ENCODE results near the gene AMZ1.
"Not testable (repeated sequence)": the region's sequence is repeated elsewhere in the genome, so short reads cannot be mapped to it uniquely, and the experiment has no call there.

AMZ1 gene

GRCh38 chr7:2722591-2722990 lies 34.6 kb downstream of the AMZ1 start:
- H3K9me3 ChIP-seq (ENCODE audit: control insufficient read depth, insufficient read depth, low read length) = no peaks in the 10 kb centered on the region
- H3K27ac ChIP-seq (ENCODE audit: low read length) = no peak overlapping the region
- no peak overlapping the region for H3K4me3 ChIP-seq (ENCODE audit: low read length)
- no CpG with 5 or more reads among the region's 4 CpGs for WGBS (ENCODE audit: insufficient coverage, insufficient read length)
- H3K4me1 ChIP-seq (ENCODE audit: control insufficient read depth, insufficient read depth, low read length) = no peaks in the 10 kb centered on the region
- no peaks in the 10 kb centered on the region for H3K27me3 ChIP-seq (ENCODE audit: control insufficient read depth, insufficient read depth, low read length)
- DNase-seq (ENCODE audit: low read depth, low spot score) = no peak
- peaks cover 14% of the 10 kb centered on the region for H3K36me3 ChIP-seq (ENCODE audit: control insufficient read depth, insufficient read depth, low read length)

DNA sequence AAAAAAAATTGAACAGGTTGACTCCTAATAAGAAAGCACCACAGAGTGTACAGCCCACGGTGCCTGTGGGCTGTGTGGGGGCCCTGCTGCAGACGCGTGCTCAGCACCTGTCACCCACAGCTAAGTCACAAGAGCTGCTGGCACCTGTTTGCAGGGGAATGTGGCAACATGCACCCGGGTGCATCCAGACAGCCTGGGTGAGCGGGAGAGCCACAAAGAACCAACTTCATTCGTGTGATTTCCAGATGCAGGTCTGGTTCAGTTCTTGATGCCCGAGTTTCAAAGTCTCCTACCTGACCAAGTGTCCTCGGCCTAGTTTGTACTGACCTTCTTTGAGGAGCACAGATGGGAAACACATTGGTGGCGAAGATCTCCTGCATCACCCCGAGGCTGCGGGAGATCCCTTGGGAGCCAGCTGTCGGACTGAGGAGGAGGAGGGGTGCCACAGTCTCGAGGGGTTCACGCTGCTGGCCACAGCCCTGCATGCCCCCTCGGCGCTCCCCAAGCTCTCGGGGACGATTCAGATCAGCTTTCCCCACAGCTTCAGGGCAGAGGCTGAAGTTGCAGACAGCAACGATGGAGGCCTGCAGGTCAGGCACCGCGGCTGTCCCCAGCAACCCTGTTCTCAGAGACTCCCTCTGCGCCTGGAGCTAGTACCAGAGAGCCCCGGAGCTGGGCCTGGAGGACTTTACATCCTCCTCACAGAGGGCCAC lies 35.3 kb downstream of the AMZ1 start:
- no CpG with 5 or more reads among the region's 23 CpGs for WGBS (ENCODE audit: insufficient coverage, insufficient read length)
- Histone ChIP-seq H3K27me3 (ENCODE audit: control insufficient read depth, insufficient read depth, low read length) (no peaks in the 10 kb centered on the region), H3K4me3 (ENCODE audit: low read length) (no peak overlapping the region), H3K4me1 (ENCODE audit: control insufficient read depth, insufficient read depth, low read length) (no peaks in the 10 kb centered on the region), H3K36me3 (ENCODE audit: control insufficient read depth, insufficient read depth, low read length) (peaks cover 14% of the 10 kb centered on the region), H3K9me3 (ENCODE audit: control insufficient read depth, insufficient read depth, low read length) (no peaks in the 10 kb centered on the region), H3K27ac (ENCODE audit: low read length) (no peak overlapping the region)
- DNase-seq (ENCODE audit: low read depth, low spot score) = no peak

DNA sequence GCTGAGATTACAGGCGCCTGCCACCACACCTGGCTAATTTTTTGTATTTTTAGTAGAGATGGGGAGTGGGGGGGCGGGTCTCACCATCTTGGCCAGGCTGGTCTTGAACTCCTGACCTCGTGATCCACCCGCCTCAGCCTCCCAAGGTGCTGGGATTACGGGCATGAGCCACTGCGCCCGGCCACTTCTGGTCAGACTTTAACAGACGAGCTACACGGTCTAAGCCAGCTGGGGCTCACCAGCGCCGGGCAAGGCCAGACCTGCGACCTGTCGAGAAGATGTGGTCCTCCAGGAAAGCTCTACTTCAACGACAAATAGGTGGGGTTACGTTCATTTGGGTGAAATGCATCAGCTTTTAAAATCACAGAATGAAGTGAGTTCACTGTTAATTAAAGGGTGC lies 36.0 kb downstream of the AMZ1 start:
- H3K4me1 ChIP-seq (ENCODE audit: control insufficient read depth, insufficient read depth, low read length); H3K9me3 ChIP-seq (ENCODE audit: control insufficient read depth, insufficient read depth, low read length); H3K4me3 ChIP-seq (ENCODE audit: low read length); DNase-seq (ENCODE audit: low read depth, low spot score); H3K27ac ChIP-seq (ENCODE audit: low read length); H3K27me3 ChIP-seq (ENCODE audit: control insufficient read depth, insufficient read depth, low read length): not testable (repeated sequence)
- no CpG with 5 or more reads among the region's 15 CpGs for WGBS (ENCODE audit: insufficient coverage, insufficient read length)
- H3K36me3 ChIP-seq (ENCODE audit: control insufficient read depth, insufficient read depth, low read length) = peaks cover 14% of the 10 kb centered on the region; the same call in 1 of the 2 replicates

DNA sequence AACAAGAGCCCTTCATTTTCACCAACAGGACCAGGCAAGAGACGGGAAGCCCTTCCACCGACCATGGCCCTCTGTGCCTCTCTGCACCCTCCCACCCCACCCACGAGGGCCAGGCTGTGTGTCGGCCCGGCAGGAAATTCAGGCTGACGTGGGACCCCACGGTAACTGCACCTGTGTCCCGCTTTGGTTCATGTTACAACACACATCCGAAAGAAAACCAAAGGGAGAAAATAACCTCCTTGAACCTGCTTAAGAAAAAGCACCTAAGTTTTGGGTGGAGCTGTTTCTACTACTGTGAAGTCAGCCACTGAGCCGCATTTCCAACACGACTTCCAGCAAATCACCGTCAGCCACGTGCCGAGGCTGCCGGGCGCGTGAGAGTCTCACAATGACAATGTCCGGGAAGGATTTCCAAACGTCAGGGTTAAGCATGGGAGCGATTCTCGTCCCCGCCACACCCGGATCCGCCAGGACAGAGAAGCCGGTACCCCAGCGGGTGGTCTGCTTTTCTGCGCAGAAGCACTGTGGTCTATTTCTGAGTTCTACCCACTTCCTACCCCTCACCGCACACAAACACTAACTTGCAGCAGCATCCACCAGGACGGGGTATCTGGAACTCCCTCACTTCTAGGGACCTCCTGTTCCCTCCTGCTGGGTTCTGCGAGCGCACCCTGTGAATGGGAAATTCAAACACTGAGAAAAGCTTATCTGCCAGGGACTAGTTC lies 36.6 kb downstream of the AMZ1 start:
- DNase-seq (ENCODE audit: low read depth, low spot score) = no peak
- no peaks in the 10 kb centered on the region for H3K4me1 ChIP-seq (ENCODE audit: control insufficient read depth, insufficient read depth, low read length)
- no peaks in the 10 kb centered on the region for H3K9me3 ChIP-seq (ENCODE audit: control insufficient read depth, insufficient read depth, low read length)
- peaks cover 14% of the 10 kb centered on the region; the same call in 1 of the 2 replicates for H3K36me3 ChIP-seq (ENCODE audit: control insufficient read depth, insufficient read depth, low read length)
- H3K27me3 ChIP-seq (ENCODE audit: control insufficient read depth, insufficient read depth, low read length) = no peaks in the 10 kb centered on the region
- no peak overlapping the region for H3K27ac ChIP-seq (ENCODE audit: low read length)
- H3K4me3 ChIP-seq (ENCODE audit: low read length) = no peak overlapping the region; the same call in 1 of the 2 replicates
- no CpG with 5 or more reads among the region's 31 CpGs for WGBS (ENCODE audit: insufficient coverage, insufficient read length)

DNA sequence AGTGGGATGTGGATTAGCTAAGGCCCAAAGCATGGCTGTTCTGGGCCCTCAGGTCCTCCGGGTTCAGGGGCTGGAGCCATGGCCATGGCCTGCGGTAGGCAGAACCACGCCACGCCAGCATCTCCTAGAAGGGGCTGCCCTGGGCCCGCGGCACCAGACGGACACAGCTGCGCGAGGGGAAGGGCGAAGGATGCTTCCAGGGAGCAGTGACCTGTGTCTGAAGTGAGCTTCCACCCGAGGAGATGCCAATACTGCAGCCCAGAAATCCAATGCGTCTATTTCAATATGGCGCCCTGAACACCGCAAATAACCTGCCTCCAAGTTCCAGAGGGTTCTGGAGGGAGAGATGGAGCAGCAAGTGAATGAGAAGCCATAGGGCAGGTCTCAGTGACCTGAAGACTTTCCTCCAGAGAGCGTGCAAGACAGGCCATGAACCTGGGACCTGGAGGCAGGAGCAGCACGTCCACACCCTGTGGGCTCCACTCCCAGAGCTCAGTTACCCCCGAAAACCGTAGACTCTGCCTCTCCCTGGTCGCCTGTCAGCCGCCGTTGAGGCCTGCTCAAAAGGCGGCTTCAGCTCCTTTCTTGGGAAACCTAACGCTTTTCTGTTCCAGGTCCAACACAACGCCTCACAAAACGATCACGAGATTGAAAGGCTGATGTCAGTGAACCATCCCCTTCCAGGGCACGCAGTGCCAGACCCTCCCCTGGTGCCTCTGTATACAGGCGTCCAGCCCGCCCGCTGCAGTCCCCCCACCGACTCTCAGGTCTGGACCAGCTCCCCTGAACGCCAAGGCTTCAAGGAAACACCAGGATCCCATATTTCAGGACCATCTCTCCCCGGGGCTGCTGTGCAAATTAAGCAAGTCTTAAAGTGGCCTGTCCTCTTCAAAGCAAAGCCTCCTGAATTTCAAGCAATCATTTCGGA lies 37.4 kb downstream of the AMZ1 start:
- H3K27me3 ChIP-seq (ENCODE audit: control insufficient read depth, insufficient read depth, low read length) = no peaks in the 10 kb centered on the region
- H3K4me3 ChIP-seq (ENCODE audit: low read length) = no peak overlapping the region
- WGBS (ENCODE audit: insufficient coverage, insufficient read length) = no CpG with 5 or more reads among the region's 34 CpGs
- no peak for DNase-seq (ENCODE audit: low read depth, low spot score)
- peaks cover 16% of the 10 kb centered on the region; the same call in 1 of the 2 replicates for H3K36me3 ChIP-seq (ENCODE audit: control insufficient read depth, insufficient read depth, low read length)
- no peak overlapping the region for H3K27ac ChIP-seq (ENCODE audit: low read length)
- no peaks in the 10 kb centered on the region for H3K4me1 ChIP-seq (ENCODE audit: control insufficient read depth, insufficient read depth, low read length)
- no peaks in the 10 kb centered on the region for H3K9me3 ChIP-seq (ENCODE audit: control insufficient read depth, insufficient read depth, low read length)

- Histone ChIP-seq H3K4me1 (ENCODE audit: control insufficient read depth, insufficient read depth, low read length) (no peaks in the 10 kb centered on the region), H3K27me3 (ENCODE audit: control insufficient read depth, insufficient read depth, low read length) (no peaks in the 10 kb centered on the region), H3K36me3 (ENCODE audit: control insufficient read depth, insufficient read depth, low read length) (peaks cover 22% of the 10 kb centered on the region), H3K4me3 (ENCODE audit: low read length) (no peak overlapping the region), H3K9me3 (ENCODE audit: control insufficient read depth, insufficient read depth, low read length) (no peaks in the 10 kb centered on the region), H3K27ac (ENCODE audit: low read length) (no peak overlapping the region)
- no peak for DNase-seq (ENCODE audit: low read depth, low spot score)
- no CpG with 5 or more reads among the region's 18 CpGs for WGBS (ENCODE audit: insufficient coverage, insufficient read length)
These were observed 38.5 kb downstream of the AMZ1 start for GRCh38 chr7:2726316-2727018.

- H3K4me1 ChIP-seq (ENCODE audit: control insufficient read depth, insufficient read depth, low read length); H3K27ac ChIP-seq (ENCODE audit: low read length); H3K27me3 ChIP-seq (ENCODE audit: control insufficient read depth, insufficient read depth, low read length); H3K4me3 ChIP-seq (ENCODE audit: low read length); DNase-seq (ENCODE audit: low read depth, low spot score); H3K9me3 ChIP-seq (ENCODE audit: control insufficient read depth, insufficient read depth, low read length): not testable (repeated sequence)
- WGBS (ENCODE audit: insufficient coverage, insufficient read length) = no CpG with 5 or more reads among the region's 13 CpGs
- H3K36me3 ChIP-seq (ENCODE audit: control insufficient read depth, insufficient read depth, low read length) = peaks cover 21% of the 10 kb centered on the region
These were observed 39.2 kb downstream of the AMZ1 start for GRCh38 chr7:2727206-2727605.

GRCh38 chr7:2728316-2729030 lies 40.5 kb downstream of the AMZ1 start:
- H3K27me3 ChIP-seq (ENCODE audit: control insufficient read depth, insufficient read depth, low read length) = no peaks in the 10 kb centered on the region
- DNase-seq (ENCODE audit: low read depth, low spot score) = no peak
- WGBS (ENCODE audit: insufficient coverage, insufficient read length) = no CpG with 5 or more reads among the region's 15 CpGs
- no peaks in the 10 kb centered on the region for H3K4me1 ChIP-seq (ENCODE audit: control insufficient read depth, insufficient read depth, low read length)
- no peaks in the 10 kb centered on the region for H3K9me3 ChIP-seq (ENCODE audit: control insufficient read depth, insufficient read depth, low read length)
- H3K36me3 ChIP-seq (ENCODE audit: control insufficient read depth, insufficient read depth, low read length) = peaks cover 16% of the 10 kb centered on the region
- H3K4me3 ChIP-seq (ENCODE audit: low read length) = no peak overlapping the region
- no peak overlapping the region for H3K27ac ChIP-seq (ENCODE audit: low read length)

DNA sequence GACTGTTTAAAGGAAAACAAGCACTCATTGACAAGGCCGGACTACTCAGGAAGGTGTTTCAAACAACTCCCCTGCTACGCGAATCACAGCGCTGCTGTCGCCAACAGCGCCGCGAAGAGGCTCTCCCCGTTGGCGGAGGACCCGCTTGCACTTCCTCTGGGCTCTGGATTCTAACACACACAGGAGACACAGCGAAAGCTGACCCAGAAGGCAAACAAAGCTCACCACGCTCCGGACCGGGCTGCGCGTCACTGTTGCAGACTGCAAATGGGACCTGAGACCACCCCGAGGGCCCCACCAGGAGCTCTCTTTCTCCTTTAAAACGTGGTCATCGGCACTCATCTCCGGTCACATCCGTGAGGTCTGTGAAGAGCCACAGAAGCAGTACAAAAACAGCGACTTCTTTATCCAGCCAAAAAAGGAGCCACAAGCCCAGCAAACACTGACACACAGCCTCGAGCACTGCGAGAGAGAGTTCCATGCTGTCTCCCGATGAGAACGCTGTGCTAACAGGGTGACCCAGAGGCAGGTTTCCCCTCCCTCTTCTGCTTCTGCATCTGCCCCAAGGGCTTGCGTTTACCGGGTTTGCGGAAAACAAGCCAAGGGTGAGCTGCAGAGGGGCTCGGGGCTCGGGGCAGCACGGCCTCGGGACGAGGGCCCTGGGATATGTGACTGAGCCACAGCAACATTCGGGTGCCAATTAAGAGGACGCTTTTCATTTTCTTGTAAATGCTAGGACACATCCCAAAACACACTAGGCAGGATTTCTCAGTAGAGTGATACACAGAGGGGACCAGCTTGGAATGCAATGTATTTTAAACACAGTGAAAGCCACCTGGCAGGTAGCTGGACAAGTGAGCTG lies 41.3 kb downstream of the AMZ1 start:
- no CpG with 5 or more reads among the region's 37 CpGs for WGBS (ENCODE audit: insufficient coverage, insufficient read length)
- Histone ChIP-seq H3K9me3 (ENCODE audit: control insufficient read depth, insufficient read depth, low read length) (no peaks in the 10 kb centered on the region), H3K27me3 (ENCODE audit: control insufficient read depth, insufficient read depth, low read length) (no peaks in the 10 kb centered on the region), H3K4me3 (ENCODE audit: low read length) (no peak overlapping the region), H3K36me3 (ENCODE audit: control insufficient read depth, insufficient read depth, low read length) (peaks cover 16% of the 10 kb centered on the region), H3K4me1 (ENCODE audit: control insufficient read depth, insufficient read depth, low read length) (no peaks in the 10 kb centered on the region), H3K27ac (ENCODE audit: low read length) (no peak overlapping the region)
- no peak for DNase-seq (ENCODE audit: low read depth, low spot score)
